H9 (cell line): ENCODE data around the gene FSTL1. TPM values are rescaled to one million over a fixed set of nuclear protein-coding genes. Genes with fewer than 3 reads are reported as not detected.

Experiments
- DNase-seq: peaks from one replicate; pipeline ENCODE4 v3.0.0-alpha.2; 2017
- H2AFZ ChIP-seq: one replicate; pipeline ENCODE4 v1.6.1; 2013; ENCODE audit warnings: mild to moderate bottlenecking, low read length, control low read depth, moderate library complexity
- H2AK5ac ChIP-seq: 2 replicates; pipeline ENCODE4 v1.6.1; 2013; ENCODE audit warnings: low read length, control low read depth, mixed read lengths; ENCODE audit not compliant: insufficient read length
- H2BK120ac ChIP-seq: one replicate; pipeline ENCODE4 v1.6.1; 2013; ENCODE audit warnings: low read depth, mild to moderate bottlenecking, low read length, control low read depth, inconsistent platforms; ENCODE audit not compliant: poor library complexity, severe bottlenecking
- H2BK12ac ChIP-seq: 2 replicates; pipeline ENCODE4 v1.6.1; 2013; ENCODE audit warnings: low read length, control low read depth, mixed read lengths, low read depth; ENCODE audit not compliant: insufficient read length
- H2BK15ac ChIP-seq: 2 replicates; pipeline ENCODE4 v1.6.1; 2013; ENCODE audit warnings: low read depth, low read length, control low read depth
- H2BK20ac ChIP-seq: one replicate; pipeline ENCODE4 v1.6.1; 2013; ENCODE audit warnings: low read depth, mild to moderate bottlenecking, low read length, control low read depth, inconsistent platforms; ENCODE audit not compliant: poor library complexity, severe bottlenecking
- H2BK5ac ChIP-seq: 2 replicates; pipeline ENCODE4 v1.6.1; 2013; ENCODE audit warnings: low read length, control low read depth, mixed read lengths; ENCODE audit not compliant: insufficient read length
- H3K14ac ChIP-seq: 2 replicates; pipeline ENCODE4 v1.6.1; 2013; ENCODE audit warnings: low read length, control low read depth; ENCODE audit not compliant: insufficient read depth
- H3K18ac ChIP-seq: 2 replicates; pipeline ENCODE4 v1.6.1; 2013; ENCODE audit warnings: low read depth, mild to moderate bottlenecking, mixed read lengths, low read length, control low read depth; ENCODE audit not compliant: insufficient read length
- H3K23ac ChIP-seq: 2 replicates; pipeline ENCODE4 v1.6.1; 2013; ENCODE audit warnings: low read length, control low read depth, mixed read lengths, low read depth; ENCODE audit not compliant: insufficient read length
- H3K23me2 ChIP-seq: 2 replicates; pipeline ENCODE4 v1.6.1; 2013; ENCODE audit warnings: low read depth, mild to moderate bottlenecking, mixed read lengths, low read length, control low read depth; ENCODE audit not compliant: insufficient read length, poor library complexity, severe bottlenecking
- H3K27ac ChIP-seq: 2 replicates; pipeline ENCODE4 v1.5.1; 2013; ENCODE audit warnings: low read length, control low read depth, mixed read lengths, low read depth; ENCODE audit not compliant: insufficient read length
- H3K27me3 ChIP-seq: 2 replicates; pipeline ENCODE4 v1.6.1; 2013; ENCODE audit warnings: low read length, control low read depth, inconsistent platforms; ENCODE audit not compliant: insufficient read depth
- H3K4ac ChIP-seq: 2 replicates; pipeline ENCODE4 v1.6.1; 2013; ENCODE audit warnings: low read depth, mild to moderate bottlenecking, control low read depth, inconsistent platforms, low read length, moderate library complexity
- H3K4me1 ChIP-seq: 2 replicates; pipeline ENCODE4 v1.6.1; 2013; ENCODE audit warnings: low read length, control low read depth, inconsistent platforms; ENCODE audit not compliant: insufficient read depth
- H3K4me2 ChIP-seq: 2 replicates; pipeline ENCODE4 v1.6.1; 2013; ENCODE audit warnings: low read length, control low read depth, mixed read lengths; ENCODE audit not compliant: insufficient read length, insufficient read depth
- H3K56ac ChIP-seq: 2 replicates; pipeline ENCODE4 v1.6.1; 2013; ENCODE audit warnings: low read depth, mild to moderate bottlenecking, mixed read lengths, low read length, control low read depth; ENCODE audit not compliant: insufficient read length
- H3K79me1 ChIP-seq: 2 replicates; pipeline ENCODE4 v1.6.1; 2013; ENCODE audit warnings: low read depth, mild to moderate bottlenecking, moderate library complexity, low read length, control low read depth, inconsistent platforms; ENCODE audit not compliant: insufficient read depth, poor library complexity, severe bottlenecking
- H3K79me2 ChIP-seq: 2 replicates; pipeline ENCODE4 v1.6.1; 2013; ENCODE audit warnings: low read length, control low read depth, inconsistent platforms; ENCODE audit not compliant: insufficient read depth
- H3K9ac ChIP-seq: 2 replicates; pipeline ENCODE4 v1.6.1; 2013; ENCODE audit warnings: low read length, control low read depth, mixed read lengths; ENCODE audit not compliant: insufficient read length; ENCODE audit errors: extremely low read depth
- H3K9me3 ChIP-seq: one replicate; pipeline ENCODE4 v1.6.1; 2013; ENCODE audit warnings: low read depth, low read length, inconsistent platforms; ENCODE audit not compliant: control insufficient read depth
- H3T11ph ChIP-seq: one replicate; pipeline ENCODE4 v1.6.1; 2013; ENCODE audit warnings: mild to moderate bottlenecking, low read length, control low read depth, inconsistent platforms
- H4K20me1 ChIP-seq: one replicate; pipeline ENCODE4 v1.6.1; 2013; ENCODE audit not compliant: control insufficient read depth, insufficient read length, insufficient read depth
- H4K5ac ChIP-seq: 2 replicates; pipeline ENCODE4 v1.6.1; 2013; ENCODE audit warnings: low read depth, mild to moderate bottlenecking, mixed read lengths, low read length, control low read depth; ENCODE audit not compliant: insufficient read length
- H4K8ac ChIP-seq: replicated peaks from 2 replicates; pipeline ENCODE4 v1.6.1; 2013; ENCODE audit warnings: low read length, control low read depth, mixed read lengths, low read depth; ENCODE audit not compliant: insufficient read length
- H4K91ac ChIP-seq: 2 replicates; pipeline ENCODE4 v1.6.1; 2013; ENCODE audit warnings: low read depth, mild to moderate bottlenecking, moderate library complexity, mixed read lengths, low read length, control low read depth; ENCODE audit not compliant: insufficient read length
- H3K27ac Mint-ChIP-seq, 3 experiments: 2 replicates in 2 of 3; 3 replicates in 1 of 3; pipeline ENCODE4 v1.8.0; 2020 to 2021; ENCODE audit warnings: mixed read lengths in 3 of 3, mild to moderate bottlenecking in 1 of 3, moderate library complexity in 1 of 3
- H3K27me3 Mint-ChIP-seq: 2 replicates; pipeline ENCODE4 v1.8.0; 2021; ENCODE audit warnings: low read depth, mild to moderate bottlenecking, moderate library complexity, mixed read lengths
- H3K36me3 Mint-ChIP-seq, 3 experiments: 2 replicates in 2 of 3; 3 replicates in 1 of 3; pipeline ENCODE4 v1.8.0; 2020 to 2021; ENCODE audit warnings: low read depth in 3 of 3, mixed read lengths in 3 of 3; ENCODE audit not compliant: insufficient read depth in 1 of 3
- H3K4me1 Mint-ChIP-seq, 2 experiments: 2 replicates each; pipeline ENCODE4 v1.8.0; 2020; ENCODE audit warnings: mixed read lengths in 2 of 2
- H3K4me3 Mint-ChIP-seq, 2 experiments: 2 replicates in 1 of 2; 3 replicates in 1 of 2; pipeline ENCODE4 v1.8.0; 2020 to 2021; ENCODE audit warnings: mild to moderate bottlenecking in 2 of 2, mixed read lengths in 2 of 2, moderate library complexity in 1 of 2
- H3K9me3 Mint-ChIP-seq, 2 experiments: 2 replicates in 1 of 2; 3 replicates in 1 of 2; pipeline ENCODE4 v1.8.0; 2020; ENCODE audit warnings: mild to moderate bottlenecking in 2 of 2, mixed read lengths in 2 of 2, moderate library complexity in 1 of 2
- CTCF ChIP-seq: fragments of 200-600 bp; sonication (generic); conservative IDR thresholded peaks from 3 replicates; pipeline ENCODE4 v1.8.0; 2021; ENCODE audit warnings: antibody characterized with exemption, mild to moderate bottlenecking
- WGBS: extraction: QIAGEN DNeasy Blood & Tissue Kit; methylation state at CpG from one replicate; pipeline ENCODE4 v1.1.7; 2013; ENCODE audit warnings: missing lambda C conversion rate, low lambda C conversion rate, mixed read lengths; ENCODE audit not compliant: insufficient read length; ENCODE audit errors: extremely low coverage; 5-methylcytosine and 5-hydroxymethylcytosine counted together
- total RNA-seq: library from RNA; stranded (reverse); gene quantifications from 2 replicates; pipeline ENCODE4 v1.2.1, GENCODE V29; 2021

FSTL1 gene
- total RNA-seq, 1 experiment from 2014 or later = 326 TPM

DNA sequence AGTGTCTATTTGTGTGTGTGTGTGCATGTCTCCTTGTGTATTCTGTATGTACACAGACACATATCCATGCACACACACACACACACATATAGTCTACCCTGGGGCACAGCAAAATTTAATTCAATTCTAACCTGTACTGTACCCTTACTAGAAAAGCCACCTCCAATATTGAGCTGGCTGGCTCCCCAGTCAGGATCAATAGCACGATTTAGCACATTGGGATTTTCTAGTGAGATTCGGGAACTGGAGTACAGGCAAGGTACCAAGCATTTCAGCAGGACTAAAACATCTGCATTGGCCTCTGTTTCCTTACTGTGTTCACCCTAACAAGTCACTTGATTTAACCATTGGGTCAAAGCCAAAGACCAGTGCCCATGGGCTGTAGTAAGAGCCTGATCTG, 13.2 kb downstream of the FSTL1 start:
- H3K9ac ChIP-seq = no peak overlapping the region
- H2BK120ac ChIP-seq = no peak overlapping the region
- no peak overlapping the region for H2BK5ac ChIP-seq
- Mint-ChIP-seq H3K36me3 (peaks cover 28 to 54% (median 51%) of the 10 kb centered on the region in 3 experiments; a peak in 6 of 7 replicates), H3K9me3 (no peaks in the 10 kb centered on the region), H3K27ac (no peak overlapping the region), H3K4me1 (peaks cover 39 to 54% of the 10 kb centered on the region in 2 experiments), H3K4me3 (no peak overlapping the region), H3K27me3 (no peaks in the 10 kb centered on the region)
- no peak for TF ChIP-seq CTCF
- peaks cover 8% of the 10 kb centered on the region; the same call in 1 of the 2 replicates for H3K79me2 ChIP-seq
- no peak overlapping the region for H3K14ac ChIP-seq
- H3K4me2 ChIP-seq = no peak overlapping the region
- no peaks in the 10 kb centered on the region for H4K20me1 ChIP-seq
- H3K23ac ChIP-seq = no peak overlapping the region
- no peak overlapping the region for H3K18ac ChIP-seq
- no peak overlapping the region for H2BK20ac ChIP-seq
- no peak overlapping the region for H3K4ac ChIP-seq
- no CpG with 5 or more reads among the region's 2 CpGs for WGBS
- no peak overlapping the region for H4K8ac ChIP-seq
- H2AK5ac ChIP-seq = no peak overlapping the region
- no peak overlapping the region for H4K91ac ChIP-seq
- H2BK15ac ChIP-seq = no peak overlapping the region
- H3K56ac ChIP-seq = no peak overlapping the region
- H4K5ac ChIP-seq = no peak overlapping the region
- no peak overlapping the region for H2BK12ac ChIP-seq
- H2AFZ ChIP-seq = no peak overlapping the region
- H3K27me3 ChIP-seq = no peaks in the 10 kb centered on the region
- peaks cover 17% of the 10 kb centered on the region for H3K4me1 ChIP-seq
- no peak for DNase-seq
- no peak overlapping the region for H3K27ac ChIP-seq
- no peaks in the 10 kb centered on the region for H3K23me2 ChIP-seq
- no peaks in the 10 kb centered on the region for H3K79me1 ChIP-seq
- H3K9me3 ChIP-seq = no peaks in the 10 kb centered on the region
- H3T11ph ChIP-seq = no peak overlapping the region
